ENCODE results near the gene HNRNPH2.

DNA sequence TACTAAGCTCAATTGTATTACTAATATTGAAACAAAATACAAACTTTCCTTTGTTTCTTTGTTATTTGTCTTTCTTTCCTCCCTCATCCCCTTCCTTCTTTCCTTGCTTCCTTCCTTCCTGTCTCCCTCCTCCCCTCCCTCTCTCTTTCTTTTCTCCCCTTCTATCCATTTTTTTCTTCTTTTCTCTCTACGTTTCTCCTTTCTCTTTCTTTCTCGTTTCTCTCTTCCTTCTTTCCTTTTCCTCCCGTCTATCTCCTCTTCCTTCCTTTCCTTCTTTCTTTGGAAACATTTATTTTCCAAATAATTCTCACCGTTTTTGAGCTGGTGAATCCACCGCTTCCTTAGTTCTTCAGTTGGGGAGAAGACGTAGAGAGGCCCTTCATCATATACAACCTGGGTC, 38.3 kb upstream of the HNRNPH2 start:
- TF ChIP-seq, protein P1, sequence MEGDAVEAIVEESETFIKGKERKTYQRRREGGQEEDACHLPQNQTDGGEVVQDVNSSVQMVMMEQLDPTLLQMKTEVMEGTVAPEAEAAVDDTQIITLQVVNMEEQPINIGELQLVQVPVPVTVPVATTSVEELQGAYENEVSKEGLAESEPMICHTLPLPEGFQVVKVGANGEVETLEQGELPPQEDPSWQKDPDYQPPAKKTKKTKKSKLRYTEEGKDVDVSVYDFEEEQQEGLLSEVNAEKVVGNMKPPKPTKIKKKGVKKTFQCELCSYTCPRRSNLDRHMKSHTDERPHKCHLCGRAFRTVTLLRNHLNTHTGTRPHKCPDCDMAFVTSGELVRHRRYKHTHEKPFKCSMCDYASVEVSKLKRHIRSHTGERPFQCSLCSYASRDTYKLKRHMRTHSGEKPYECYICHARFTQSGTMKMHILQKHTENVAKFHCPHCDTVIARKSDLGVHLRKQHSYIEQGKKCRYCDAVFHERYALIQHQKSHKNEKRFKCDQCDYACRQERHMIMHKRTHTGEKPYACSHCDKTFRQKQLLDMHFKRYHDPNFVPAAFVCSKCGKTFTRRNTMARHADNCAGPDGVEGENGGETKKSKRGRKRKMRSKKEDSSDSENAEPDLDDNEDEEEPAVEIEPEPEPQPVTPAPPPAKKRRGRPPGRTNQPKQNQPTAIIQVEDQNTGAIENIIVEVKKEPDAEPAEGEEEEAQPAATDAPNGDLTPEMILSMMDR (optimal IDR thresholded peaks at IDR 0.05 in 1 of 3, IDR thresholded peaks at IDR 0.05 in 1 of 3, conservative IDR thresholded peaks at IDR 0.05 in 1 of 3; ENCODE audit: extremely low read depth in 1 of 3, insufficient read depth in 2 of 3, low read length in 3 of 3): no peak
- no peak for TF ChIP-seq EZH2 (IDR thresholded peaks at IDR 0.05; ENCODE audit: low read length)
